ENCODE measurements around the gene RPS17.
"Not testable (repeated sequence)": the region's sequence is repeated elsewhere in the genome, so short reads cannot be mapped to it uniquely, and the experiment has no call there.

Gene RPS17

DNA sequence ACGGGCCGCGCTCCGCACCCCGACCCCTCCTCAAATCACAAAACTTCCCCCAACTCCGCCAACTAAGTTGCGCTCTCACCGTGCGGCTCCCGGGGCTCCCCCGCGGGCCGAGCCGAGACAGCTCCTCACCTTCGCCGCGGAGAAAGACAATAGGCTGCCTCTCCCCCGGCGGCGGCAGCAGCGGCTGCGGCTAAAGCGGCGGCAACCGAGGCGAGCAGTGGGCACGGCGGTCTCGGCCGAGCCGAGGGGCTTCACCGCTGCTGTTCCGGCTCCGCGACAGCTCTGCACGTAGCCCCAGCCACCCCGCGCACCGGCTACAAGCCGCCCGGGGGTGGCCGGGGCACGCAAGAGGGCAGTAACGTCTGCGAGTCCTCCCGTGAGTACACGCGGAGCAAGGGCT lies 26.7 kb downstream of the RPS17 start:
- not testable (repeated sequence) for DNase-seq (ENCODE audit: low read depth in 2 of 3, low spot score in 1 of 3)

DNA sequence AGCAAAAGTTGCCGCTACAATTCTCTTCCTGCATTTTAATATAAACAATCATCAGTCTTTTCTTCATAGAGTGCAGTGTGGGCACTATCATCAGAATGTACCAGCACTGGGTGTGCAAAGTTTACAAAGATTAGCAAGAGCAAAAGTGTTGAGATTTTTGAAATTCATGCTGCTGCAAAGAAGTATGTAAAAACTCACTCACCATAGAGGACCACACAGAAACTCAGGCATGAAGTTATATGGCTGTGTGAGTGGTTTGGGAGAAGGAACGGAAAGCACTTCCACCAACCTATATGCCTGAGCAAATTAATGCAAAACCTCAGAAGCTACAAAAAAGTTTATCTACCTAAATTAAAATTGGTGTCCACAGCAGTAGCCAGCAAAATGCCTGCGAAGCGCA lies 32.6 kb downstream of the RPS17 start:
- DNase-seq (ENCODE audit: low read depth in 2 of 3, low spot score in 1 of 3): not testable (repeated sequence)

GRCh38 chr15:82507087-82507486 lies 33.2 kb downstream of the RPS17 start:
- DNase-seq (ENCODE audit: low read depth in 2 of 3, low spot score in 1 of 3): not testable (repeated sequence)

GRCh38 chr15:82505842-82506241 lies 34.4 kb downstream of the RPS17 start:
- DNase-seq (ENCODE audit: low read depth in 2 of 3, low spot score in 1 of 3): not testable (repeated sequence)

- DNase-seq (ENCODE audit: low read depth in 2 of 3, low spot score in 1 of 3): not testable (repeated sequence)
Measured at GRCh38 chr15:82504074-82504473, 36.2 kb downstream of the RPS17 start.

- peak in 1 of 3 donors; percentile 6 for DNase-seq (ENCODE audit: low read depth in 2 of 3, low spot score in 1 of 3)
Measured at GRCh38 chr15:82502700-82503339, 37.4 kb downstream of the RPS17 start.

DNA sequence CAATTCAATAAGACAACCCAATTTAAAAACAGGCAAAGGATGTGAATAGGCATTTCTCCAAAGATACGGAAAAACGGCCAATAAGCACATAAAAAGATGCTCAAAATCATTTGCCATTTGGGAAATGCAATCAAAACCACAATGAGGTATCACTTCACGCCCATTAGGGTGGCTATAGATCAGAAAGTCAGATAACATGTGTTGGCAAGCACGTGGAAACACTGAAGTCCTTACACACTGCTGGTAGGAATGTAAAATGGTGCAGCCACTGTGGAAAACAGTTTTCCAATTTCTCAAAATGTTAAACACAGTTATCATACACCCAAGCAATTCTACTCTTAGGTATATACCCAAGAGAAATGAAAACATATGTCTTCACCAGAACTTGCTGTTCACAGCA lies 39.5 kb downstream of the RPS17 start:
- DNase-seq (ENCODE audit: low read depth in 2 of 3, low spot score in 1 of 3): not testable (repeated sequence)

- not testable (repeated sequence) for DNase-seq (ENCODE audit: low read depth in 2 of 3, low spot score in 1 of 3)
Measured at GRCh38 chr15:82497978-82498377, 42.3 kb downstream of the RPS17 start.

GRCh38 chr15:82488250-82488649 lies 52.0 kb downstream of the RPS17 start:
- DNase-seq (ENCODE audit: low read depth in 2 of 3, low spot score in 1 of 3): not testable (repeated sequence)

GRCh38 chr15:82487045-82487444 lies 53.2 kb downstream of the RPS17 start:
- not testable (repeated sequence) for DNase-seq (ENCODE audit: low read depth in 2 of 3, low spot score in 1 of 3)
